AG10803 (cell line): Measurements from ENCODE around the gene DAPK2.

Source experiments
- DNase-seq: peaks from one replicate; pipeline ENCODE4 v3.0.0; 2010; ENCODE audit warnings: low read depth
- H3K4me3 ChIP-seq: 2 replicates; pipeline ENCODE4 v1.5.1; 2011; ENCODE audit warnings: mild to moderate bottlenecking, low read length, control low read depth
- TF ChIP-seq, protein P1 (sequence below): conservative IDR thresholded peaks from 2 replicates; pipeline ENCODE4 v1.5.1; 2011; ENCODE audit warnings: mild to moderate bottlenecking, low read length, control low read depth, inconsistent platforms

Gene DAPK2

GRCh38 chr15:63971904-63972303 is 74.4 kb downstream of the DAPK2 start:
- DNase-seq, result no peak
- H3K4me3 ChIP-seq, result no peak overlapping the region
- TF ChIP-seq, protein P1, sequence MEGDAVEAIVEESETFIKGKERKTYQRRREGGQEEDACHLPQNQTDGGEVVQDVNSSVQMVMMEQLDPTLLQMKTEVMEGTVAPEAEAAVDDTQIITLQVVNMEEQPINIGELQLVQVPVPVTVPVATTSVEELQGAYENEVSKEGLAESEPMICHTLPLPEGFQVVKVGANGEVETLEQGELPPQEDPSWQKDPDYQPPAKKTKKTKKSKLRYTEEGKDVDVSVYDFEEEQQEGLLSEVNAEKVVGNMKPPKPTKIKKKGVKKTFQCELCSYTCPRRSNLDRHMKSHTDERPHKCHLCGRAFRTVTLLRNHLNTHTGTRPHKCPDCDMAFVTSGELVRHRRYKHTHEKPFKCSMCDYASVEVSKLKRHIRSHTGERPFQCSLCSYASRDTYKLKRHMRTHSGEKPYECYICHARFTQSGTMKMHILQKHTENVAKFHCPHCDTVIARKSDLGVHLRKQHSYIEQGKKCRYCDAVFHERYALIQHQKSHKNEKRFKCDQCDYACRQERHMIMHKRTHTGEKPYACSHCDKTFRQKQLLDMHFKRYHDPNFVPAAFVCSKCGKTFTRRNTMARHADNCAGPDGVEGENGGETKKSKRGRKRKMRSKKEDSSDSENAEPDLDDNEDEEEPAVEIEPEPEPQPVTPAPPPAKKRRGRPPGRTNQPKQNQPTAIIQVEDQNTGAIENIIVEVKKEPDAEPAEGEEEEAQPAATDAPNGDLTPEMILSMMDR, result no peak

DNA sequence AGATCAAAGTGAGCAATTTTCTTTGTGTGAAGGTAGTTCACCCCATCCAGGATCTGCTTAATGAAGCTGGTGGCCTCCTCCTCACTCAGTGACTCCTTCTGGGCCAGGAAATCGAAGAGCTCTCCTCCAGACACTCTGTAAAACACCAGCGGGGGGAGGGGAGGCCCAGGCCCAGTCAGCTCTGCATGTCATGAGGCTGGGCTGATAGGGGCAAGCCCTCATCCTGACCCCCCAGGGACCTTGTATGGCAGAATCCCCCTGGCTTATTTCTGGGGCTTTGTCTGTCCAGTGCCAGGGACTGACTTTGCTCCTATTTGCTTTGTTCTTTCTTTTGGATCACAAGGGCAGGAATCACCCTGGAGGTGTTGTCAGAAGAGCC is 74.9 kb downstream of the DAPK2 start:
- DNase-seq, result no peak
- no peak overlapping the region for H3K4me3 ChIP-seq

GRCh38 chr15:63970621-63971426 is 75.5 kb downstream of the DAPK2 start:
- H3K4me3 ChIP-seq, result no peak overlapping the region
- TF ChIP-seq, protein P1, result no peak
- peak; percentile 30 for DNase-seq

More for the DNA sequence above, 74.9 kb downstream of the DAPK2 start:
- TF ChIP-seq, protein P1, result no peak

DNA sequence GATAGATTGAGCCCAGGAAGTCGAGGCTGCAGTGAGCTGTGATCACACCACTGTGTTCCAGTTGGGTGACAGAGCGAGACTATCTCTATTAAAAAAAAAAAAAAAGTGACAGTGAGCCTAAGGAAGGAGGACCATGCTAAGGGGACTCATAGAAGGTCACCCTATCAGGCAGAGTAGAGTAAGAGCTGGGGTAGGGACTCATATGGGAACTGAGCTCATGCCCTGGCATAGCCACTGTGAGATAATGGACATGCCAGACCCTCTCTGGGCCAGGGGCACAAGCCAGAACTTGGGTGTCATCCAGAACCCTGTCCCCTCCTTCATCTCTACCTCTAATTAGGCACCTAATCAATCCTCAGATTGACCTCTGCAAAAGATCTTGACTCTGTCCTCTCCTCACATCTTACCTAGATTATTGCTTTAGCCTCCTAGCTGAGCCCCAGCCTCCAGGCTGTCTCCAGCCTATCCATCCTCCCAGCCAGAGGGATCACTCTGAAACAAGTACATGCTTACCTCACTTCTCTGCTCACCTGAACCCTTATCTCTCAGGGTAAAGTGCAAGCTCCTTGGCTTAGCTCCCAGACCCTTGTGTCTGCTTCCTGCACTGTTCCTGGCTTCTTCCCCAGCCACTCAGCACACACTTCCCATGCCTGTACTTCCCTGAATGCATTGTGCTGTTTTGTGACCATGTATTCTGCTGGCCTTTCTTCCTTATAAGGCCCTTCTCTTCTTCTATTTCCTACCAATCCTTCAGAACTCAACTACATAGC is 76.4 kb downstream of the DAPK2 start:
- TF ChIP-seq, protein P1, result no peak
- no peak overlapping the region for H3K4me3 ChIP-seq
- no peak for DNase-seq

- no peak for DNase-seq
- TF ChIP-seq, protein P1, result no peak
Measured at GRCh38 chr15:63968700-63969099, 77.6 kb downstream of the DAPK2 start.

DNA sequence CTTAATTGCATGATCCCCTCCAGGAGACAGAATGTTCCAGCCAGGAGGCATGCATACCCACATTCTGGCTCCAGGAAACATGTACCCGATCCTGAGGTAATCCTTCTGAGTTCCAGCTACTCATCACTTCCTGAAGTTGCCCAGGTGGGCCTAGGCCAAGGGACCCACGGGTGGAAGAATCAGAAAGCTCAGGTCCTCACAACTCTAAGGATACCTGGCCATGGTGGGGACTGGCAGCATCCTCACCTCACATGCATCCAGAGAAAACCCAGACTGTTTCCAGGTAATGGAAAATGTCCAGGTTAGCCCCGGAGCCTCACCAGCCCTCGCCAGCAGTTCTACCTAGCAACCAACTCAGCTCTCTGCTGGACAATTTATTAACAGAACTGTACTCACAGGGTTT is 78.2 kb downstream of the DAPK2 start:
- TF ChIP-seq, protein P1, result no peak
- H3K4me3 ChIP-seq, result no peak overlapping the region
- no peak for DNase-seq

More at GRCh38 chr15:63968700-63969099, 77.6 kb downstream of the DAPK2 start:
- H3K4me3 ChIP-seq, result no peak overlapping the region
